ENCODE measurements around the gene CYP17A1. TPM values are rescaled to one million over a fixed set of nuclear protein-coding genes. Genes with fewer than 3 reads are reported as not detected.

CYP17A1 gene
- not detected for total RNA-seq

DNA sequence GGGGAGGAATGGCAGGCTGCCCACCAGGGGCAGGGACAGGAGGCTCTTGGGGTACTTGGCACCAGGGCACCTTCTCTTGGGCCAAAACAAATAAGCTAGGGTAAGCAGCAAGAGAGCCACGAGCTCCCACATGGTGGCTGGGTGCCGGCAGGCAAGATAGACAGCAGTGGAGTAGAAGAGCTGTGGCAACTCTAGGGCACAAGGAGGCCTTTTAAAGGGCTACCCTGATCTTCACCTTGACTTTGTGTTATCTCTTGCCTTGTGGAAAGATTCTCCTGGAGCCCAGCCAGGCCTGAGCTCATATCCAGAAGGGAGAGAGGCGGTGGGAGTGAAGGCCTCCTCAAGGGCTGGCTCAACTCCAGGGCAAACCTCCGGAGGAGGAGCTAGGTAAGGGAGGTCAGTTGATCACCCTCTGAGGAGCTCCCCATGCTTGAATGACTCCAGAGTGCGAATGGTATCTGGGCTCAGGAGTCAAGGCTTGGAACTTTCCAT lies at the start of gene CYP17A1:
Gene CYP17A1, minus strand, starts transcription at position 184 of the 492 bp plus-strand sequence. Its CDS starts 52 bp downstream, at position 132.

GRCh38 chr10:102869258-102870198 lies 32.3 kb upstream of the CYP17A1 start, which contains the start of gene AS3MT:
TSS of gene AS3MT (plus strand) at chr10:102869470. CDS start at chr10:102869593, 123 bp downstream.

Other genes starting within 250 kb of the CYP17A1 start
- 10 to 100 TPM; 39.4 to 41.1 TPM for gene TRIM8, start 192.9 kb downstream of the CYP17A1 start, total RNA-seq
- gene ARL3, start 123.0 kb downstream of the CYP17A1 start, total RNA-seq, result 1 to 10 TPM; 2.8 to 3.2 TPM
- gene SFXN2, start 122.8 kb downstream of the CYP17A1 start, total RNA-seq, result 10 to 100 TPM; 15.2 to 15.6 TPM
- gene WBP1L, start 93.5 kb downstream of the CYP17A1 start, total RNA-seq, result 10 to 100 TPM; 28.1 TPM
- 10 to 100 TPM; 14.6 to 16.7 TPM for gene BORCS7, start 16.8 kb upstream of the CYP17A1 start, total RNA-seq
- gene AS3MT, start 32.1 kb upstream of the CYP17A1 start, total RNA-seq, result under 1 TPM; 0.58 TPM
- gene CNNM2, start 80.9 kb upstream of the CYP17A1 start, total RNA-seq, result 1 to 10 TPM; 7.5 to 8.4 TPM

Data from activated naive CD4-positive, alpha-beta T cell treated with anti-CD3 and anti-CD28 coated beads, Interleukin-2, amount 10 ng/mL, durations not matched to agents 5 hours and 36 hours (primary cell).